Skin epidermis (tissue), 12 donors: ENCODE results near the gene PCDHAC2.

Experiments
- H3K27ac ChIP-seq, 21 experiments: fragments of 200-600 bp; sonication (generic) in 11 of 21; one replicate each; pipeline ENCODE4 v1.5.0; 2020; ENCODE audit warnings: mild to moderate bottlenecking in 3 of 21, inconsistent platforms in 2 of 21, moderate library complexity in 2 of 21
- H3K4me3 ChIP-seq, 7 experiments: fragments of 200-600 bp; sonication (generic) in 2 of 7; one replicate each; pipeline ENCODE4 v1.5.0; 2020; ENCODE audit warnings: inconsistent platforms in 2 of 7, mild to moderate bottlenecking in 2 of 7, moderate library complexity in 1 of 7

The PCDHAC2 gene

GRCh38 chr5:140966293-140967225, at the start of gene PCDHAC2:
PCDHAC2 (plus strand) TSS chr5:140966476; CDS start chr5:140966767, 291 bp downstream.
- Histone ChIP-seq H3K27ac (peak within 1 kb of the TSS in 1 of 21 experiments; percentile 10), H3K4me3 (peak within 1 kb of the TSS; percentile 10 to 41 (median 27))

GRCh38 chr5:140923601-140924000, 42.7 kb upstream of the PCDHAC2 start:
- no peak overlapping the region for H3K27ac ChIP-seq

GRCh38 chr5:140925806-140926442, 40.4 kb upstream of the PCDHAC2 start, which contains the start of gene PCDHAC1:
PCDHAC1 (plus strand) TSS chr5:140926299; CDS start chr5:140926893, 594 bp downstream.
- no peak within 1 kb of the TSS for H3K27ac ChIP-seq
- H3K4me3 ChIP-seq: peak within 1 kb of the TSS; percentile 2 to 33 (median 23)

More at GRCh38 chr5:140923601-140924000, 42.7 kb upstream of the PCDHAC2 start:
- no peak overlapping the region for H3K4me3 ChIP-seq

DNA sequence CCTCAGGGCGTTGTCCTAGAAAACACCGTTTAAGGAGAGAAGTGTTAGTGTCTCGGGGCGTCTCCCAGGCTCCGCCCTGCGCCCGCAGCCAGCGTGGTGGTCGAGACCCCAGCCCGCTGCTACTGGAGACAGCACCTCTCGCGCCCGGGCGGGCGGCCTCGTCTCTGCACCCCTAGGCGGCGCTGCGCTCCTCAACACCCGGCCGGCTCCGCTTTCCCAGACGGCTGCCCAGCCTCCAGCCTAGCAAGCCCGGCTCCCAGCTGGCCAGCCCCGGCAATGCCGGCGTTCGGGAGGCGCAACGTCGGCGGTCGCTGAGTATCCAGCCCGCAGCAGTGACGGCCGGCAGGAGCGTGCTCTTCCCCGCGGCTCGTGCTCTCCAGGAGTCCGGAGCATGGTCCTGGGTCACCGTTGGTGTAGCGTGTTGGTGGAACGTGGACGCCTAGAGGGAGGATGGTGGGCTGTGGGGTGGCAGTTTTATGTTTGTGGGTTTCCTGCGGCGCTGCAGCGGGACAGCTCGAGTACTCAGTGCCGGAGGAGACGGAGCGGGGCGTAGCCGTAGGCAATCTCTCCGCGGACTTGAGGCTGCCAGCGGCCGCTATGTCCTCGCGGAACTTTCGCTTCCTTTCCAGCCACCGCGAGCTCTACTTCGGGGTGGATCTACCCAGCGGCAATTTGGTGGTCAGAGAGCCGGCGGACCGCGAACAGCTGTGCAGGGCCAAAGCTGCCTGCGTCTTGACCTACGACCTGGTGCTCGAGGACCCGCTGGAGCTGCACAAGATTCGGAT, 39.6 kb upstream of the PCDHAC2 start:
- no peak overlapping the region for H3K27ac ChIP-seq
- H3K4me3 ChIP-seq: peak overlapping the region; percentile 2 to 33 (median 23)

DNA sequence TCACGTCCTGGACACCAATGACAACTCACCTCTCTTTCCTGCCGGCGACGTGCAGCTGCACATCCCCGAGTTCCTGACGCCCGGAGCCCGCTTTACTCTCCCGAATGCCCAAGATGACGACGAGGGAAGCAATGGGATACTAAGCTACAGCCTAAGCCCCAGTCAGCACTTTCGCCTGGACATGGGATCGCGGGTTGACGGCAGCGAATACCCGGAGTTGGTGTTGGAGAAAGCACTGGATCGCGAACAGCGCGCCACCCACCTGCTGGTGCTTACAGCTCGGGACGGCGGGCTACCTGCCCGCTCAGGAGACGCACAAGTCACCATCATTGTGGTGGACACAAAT, 39.1 kb upstream of the PCDHAC2 start:
- no peak overlapping the region for H3K27ac ChIP-seq
- H3K4me3 ChIP-seq: peak overlapping the region in 6 of 7 experiments; percentile 4 to 33 (median 24)

GRCh38 chr5:140934964-140935606, 31.2 kb upstream of the PCDHAC2 start:
- Histone ChIP-seq H3K27ac (no peak overlapping the region), H3K4me3 (no peak overlapping the region)

DNA sequence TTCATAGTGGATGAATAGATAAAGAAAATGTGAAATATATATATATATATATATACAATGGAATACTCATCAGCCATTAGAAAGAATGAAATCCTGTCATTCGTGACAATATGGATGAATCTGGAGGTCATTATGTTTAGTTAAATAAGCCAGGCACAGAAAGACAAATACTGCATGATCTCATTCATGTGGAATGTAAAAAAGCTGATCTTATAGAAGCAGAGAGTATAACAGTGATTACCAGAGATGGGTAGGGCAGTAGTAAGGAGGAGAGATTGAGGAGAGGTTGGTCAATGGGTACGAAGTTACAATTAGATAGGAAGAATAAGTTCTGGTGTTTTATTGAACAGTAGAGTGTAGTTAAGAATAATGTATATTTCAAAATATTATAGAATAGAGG, 19.7 kb upstream of the PCDHAC2 start:
- Histone ChIP-seq H3K4me3 (no peak overlapping the region), H3K27ac (no peak overlapping the region)

DNA sequence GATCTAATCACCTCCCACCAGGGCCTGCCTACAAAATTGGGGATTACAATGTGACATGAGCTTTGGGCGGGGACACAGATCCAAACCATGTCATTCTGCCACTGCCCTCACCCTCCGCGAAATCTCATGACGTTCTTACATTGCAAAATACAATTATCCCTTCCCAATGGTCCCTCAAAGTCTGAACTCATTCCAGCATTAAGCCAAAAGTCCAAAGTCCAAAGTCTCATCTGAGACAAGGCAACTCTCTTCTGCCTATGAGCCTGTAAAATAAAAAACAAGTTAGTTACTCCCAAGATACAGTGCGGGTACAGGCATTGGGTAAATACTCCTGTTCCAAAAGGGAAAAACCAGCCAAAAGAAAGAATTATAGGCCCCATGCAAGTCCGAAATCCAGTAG, 14.6 kb upstream of the PCDHAC2 start:
- Histone ChIP-seq H3K4me3 (no peak overlapping the region), H3K27ac (no peak overlapping the region)

DNA sequence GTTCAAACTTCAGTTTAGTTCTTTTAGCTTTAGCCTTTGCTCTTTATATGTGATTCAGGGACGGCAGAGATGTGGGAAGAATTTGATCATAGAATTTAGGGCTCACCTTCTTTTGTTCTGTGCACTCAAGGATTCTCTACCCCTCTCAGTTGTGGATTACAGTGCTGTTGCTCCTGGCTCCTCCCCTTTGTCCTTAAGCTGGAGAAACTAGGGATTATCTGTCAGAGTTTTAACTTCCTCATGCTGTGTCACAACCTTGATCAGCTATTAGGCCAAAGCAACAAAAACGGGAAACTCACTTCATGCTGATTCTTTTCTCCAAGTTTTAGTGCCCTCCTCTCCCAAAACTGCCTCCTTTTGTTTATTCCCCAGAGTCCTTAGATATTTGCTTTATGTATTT, 13.0 kb upstream of the PCDHAC2 start:
- Histone ChIP-seq H3K27ac (no peak overlapping the region), H3K4me3 (no peak overlapping the region)

DNA sequence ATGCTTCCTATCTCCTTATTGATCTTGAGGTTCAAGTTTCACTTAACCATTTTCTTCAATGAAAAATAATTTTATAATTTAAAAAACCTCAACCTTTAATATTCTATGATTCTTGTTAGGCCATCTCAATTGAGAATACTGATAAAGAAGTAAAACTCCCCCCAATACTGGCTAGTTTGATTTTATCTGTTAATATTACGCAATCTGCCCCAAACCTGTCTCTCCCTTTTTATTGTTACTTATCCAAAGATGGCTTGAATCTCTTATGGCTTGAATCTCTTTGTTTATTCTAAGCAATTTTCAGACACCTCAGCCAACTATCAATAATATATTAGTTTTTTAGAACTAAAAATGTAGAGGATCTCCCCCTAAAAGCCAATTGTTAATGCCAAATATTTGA, 4.1 kb upstream of the PCDHAC2 start:
- no peak overlapping the region for H3K4me3 ChIP-seq
- no peak overlapping the region for H3K27ac ChIP-seq

- no peak overlapping the region for H3K27ac ChIP-seq
Measured at GRCh38 chr5:140964356-140964755, 1.9 kb upstream of the PCDHAC2 start.

DNA sequence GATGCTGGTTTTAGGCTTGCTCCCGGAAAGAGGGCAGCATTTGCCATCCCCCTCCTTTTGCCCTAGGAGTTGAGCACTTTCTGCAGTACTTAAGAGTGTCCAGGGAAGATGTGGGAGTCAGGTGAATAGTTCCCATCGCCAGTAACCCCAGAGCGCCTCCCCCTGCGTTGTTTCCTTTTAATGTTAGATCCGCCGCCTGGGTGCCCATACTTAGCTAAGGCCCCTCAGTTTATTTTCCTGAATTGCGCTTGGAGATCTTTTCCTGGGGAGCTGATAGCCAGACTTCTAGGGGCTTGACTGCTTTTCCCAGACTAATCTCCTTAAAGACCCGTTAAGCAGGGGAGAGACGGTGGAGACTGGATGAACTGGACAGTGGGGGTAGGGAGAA, 377 bp upstream of the PCDHAC2 start:
- Histone ChIP-seq H3K4me3 (peak overlapping the region in 6 of 7 experiments; percentile 14 to 41 (median 27)), H3K27ac (no peak overlapping the region)

More at GRCh38 chr5:140964356-140964755, 1.9 kb upstream of the PCDHAC2 start:
- H3K4me3 ChIP-seq: no peak overlapping the region

GRCh38 chr5:140967226-140967893, 1.1 kb downstream of the PCDHAC2 start:
- H3K4me3 ChIP-seq: peak overlapping the region in 2 of 7 experiments; percentile 14 to 41
- no peak overlapping the region for H3K27ac ChIP-seq

DNA sequence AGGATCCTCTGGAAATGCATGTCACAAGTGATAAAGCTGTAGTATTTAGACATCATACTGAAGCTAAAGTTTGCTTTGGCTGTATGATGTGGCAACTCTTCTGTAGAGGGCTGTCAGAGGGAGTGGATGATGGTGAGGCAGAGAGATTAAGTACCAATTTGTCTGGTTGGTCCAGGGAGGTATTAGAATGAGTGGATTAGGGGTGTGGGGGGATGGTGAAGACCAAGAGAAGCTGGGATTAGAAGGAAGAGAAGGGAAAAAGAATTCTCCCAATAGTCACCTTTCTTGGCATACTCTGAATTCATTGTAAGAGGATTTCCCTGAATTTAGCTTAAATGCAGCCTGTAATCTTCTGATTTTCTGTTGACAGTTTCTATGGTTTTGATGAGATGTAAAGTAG, 3.6 kb downstream of the PCDHAC2 start:
- H3K27ac ChIP-seq: no peak overlapping the region
- no peak overlapping the region for H3K4me3 ChIP-seq

DNA sequence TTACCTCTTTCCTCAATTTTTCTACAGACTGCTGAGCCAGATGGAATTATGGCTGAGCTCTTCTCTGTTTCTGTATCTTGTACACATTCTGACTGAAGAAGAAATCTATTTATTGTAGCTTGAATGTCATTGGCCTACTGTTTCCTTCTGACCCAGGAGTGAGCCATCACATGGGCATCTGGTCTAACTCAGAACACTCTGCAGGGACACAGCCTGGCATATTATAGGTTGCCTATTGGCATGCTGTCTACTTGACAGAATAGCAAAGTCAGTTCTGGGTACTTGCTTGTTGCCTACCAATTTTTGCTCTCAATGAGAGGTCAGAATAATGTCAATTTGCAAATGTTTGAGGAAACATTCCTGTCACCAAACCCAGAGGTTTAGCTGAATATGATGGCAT, 7.3 kb downstream of the PCDHAC2 start:
- H3K27ac ChIP-seq: no peak overlapping the region
- H3K4me3 ChIP-seq: no peak overlapping the region

- H3K27ac ChIP-seq: no peak overlapping the region
- no peak overlapping the region for H3K4me3 ChIP-seq
Measured at GRCh38 chr5:140977003-140977402, 10.7 kb downstream of the PCDHAC2 start.

DNA sequence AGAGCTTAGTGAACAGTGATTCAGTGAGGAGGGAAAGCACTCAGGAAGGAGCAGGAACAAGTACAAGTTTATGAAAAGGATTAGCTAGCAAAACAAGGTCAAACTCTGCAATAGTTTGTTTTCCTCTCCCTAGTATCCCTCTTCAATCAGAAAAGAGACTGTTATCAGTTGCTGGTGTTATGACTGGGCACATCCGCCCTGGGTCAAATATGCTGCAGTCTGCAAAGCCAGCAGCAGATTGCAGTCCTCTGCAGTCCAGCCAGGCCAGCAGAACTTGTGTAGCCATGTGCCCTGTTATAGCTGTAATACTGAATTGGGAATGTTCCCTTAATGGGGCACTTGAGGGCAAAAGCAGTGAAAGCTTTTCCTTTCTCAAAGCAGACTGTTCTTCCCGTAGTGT, 12.0 kb downstream of the PCDHAC2 start:
- Histone ChIP-seq H3K27ac (no peak overlapping the region), H3K4me3 (no peak overlapping the region)

DNA sequence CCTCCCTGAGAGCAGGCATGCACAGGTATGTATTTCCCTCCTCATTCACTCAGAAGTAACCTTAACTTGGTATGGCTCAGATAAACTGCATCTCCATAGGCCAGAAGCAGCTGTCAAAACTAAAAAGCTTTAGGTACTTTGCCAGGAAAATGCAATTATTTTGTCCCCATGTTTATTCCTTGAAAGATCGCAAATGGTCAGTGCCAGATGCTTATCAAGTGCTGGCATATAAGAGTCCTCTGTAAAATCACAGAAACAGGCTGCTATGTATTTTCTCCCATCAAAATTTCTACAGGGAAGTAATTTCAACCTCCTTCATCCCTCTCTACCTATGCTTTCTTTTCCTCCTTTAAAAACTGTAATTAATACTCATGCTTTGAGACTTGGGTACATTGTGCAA, 12.7 kb downstream of the PCDHAC2 start:
- Histone ChIP-seq H3K27ac (no peak overlapping the region), H3K4me3 (no peak overlapping the region)

DNA sequence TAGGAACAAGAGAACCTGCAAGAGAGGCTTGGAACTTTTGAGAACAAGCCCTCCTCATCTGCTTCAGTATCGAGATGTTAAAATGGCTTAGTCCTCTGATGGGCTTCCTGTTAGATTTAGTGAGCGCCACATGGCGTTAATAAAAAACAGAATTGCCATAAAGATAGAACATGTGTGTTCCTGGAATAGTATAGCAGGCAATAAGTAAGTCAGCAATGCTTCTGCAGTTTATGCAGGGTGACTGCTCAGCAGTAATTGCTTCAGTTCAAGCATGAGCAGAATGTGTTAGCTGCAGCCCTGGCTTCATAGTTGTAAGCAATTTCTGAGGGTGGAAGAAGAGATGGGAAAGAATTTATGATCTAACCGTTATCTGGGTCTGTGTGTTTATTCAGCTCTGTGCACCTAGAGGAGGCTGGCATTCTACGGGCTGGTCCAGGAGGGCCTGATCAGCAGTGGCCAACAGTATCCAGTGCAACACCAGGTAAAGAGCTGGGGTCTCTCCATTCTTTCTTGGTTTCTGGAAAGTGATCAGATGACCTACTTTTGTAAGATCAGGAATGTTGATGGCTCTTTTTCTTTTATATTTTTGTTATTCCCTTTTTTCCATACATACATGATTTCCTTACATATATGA, 15.9 kb downstream of the PCDHAC2 start:
- H3K4me3 ChIP-seq: no peak overlapping the region
- H3K27ac ChIP-seq: no peak overlapping the region
